OCI-LY1 (cell line): ENCODE measurements around the gene VPS39.

Experiments
- CTCF ChIP-seq: fragments of 200-600 bp; sonication (generic), shearing (Covaris generic); IDR thresholded peaks from 2 replicates; pipeline ENCODE4 v1.5.1; 2017; ENCODE audit warnings: mild to moderate bottlenecking, antibody characterized with exemption, low read length, moderate library complexity, mixed read lengths
- EZH2 ChIP-seq: fragments of 200-600 bp; sonication (generic), shearing (Covaris generic); IDR thresholded peaks from 2 replicates; pipeline ENCODE4 v1.8.0; 2017; ENCODE audit warnings: borderline replicate concordance, mixed run types, mild to moderate bottlenecking, antibody characterized with exemption, low read length, moderate library complexity, mixed read lengths

DNA sequence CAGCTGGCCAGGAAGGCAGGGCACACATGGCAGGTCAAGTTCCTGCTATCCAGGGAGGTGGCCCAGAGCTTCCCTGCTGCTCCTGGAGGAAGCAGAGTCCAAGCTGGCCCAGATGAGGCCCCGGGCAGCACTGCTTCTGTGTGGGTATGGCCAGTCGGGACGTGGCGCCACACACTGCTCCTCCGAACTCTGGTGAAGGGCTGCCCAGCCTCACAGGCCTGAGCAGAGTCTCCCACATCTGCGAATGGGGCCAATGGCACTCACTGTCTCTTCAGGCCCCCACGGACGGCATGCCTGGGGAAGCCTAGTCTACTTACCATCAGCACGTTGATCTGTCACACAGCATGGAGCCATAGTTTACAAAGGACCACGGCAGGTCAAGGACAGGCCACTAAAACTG, 49.2 kb downstream of the VPS39 start:
- TF ChIP-seq EZH2: no peak
- no peak for TF ChIP-seq CTCF
